H1 (cell line): ENCODE results near the gene AIFM3. TPM values are rescaled to one million over a fixed set of nuclear protein-coding genes. Genes with fewer than 3 reads are reported as not detected.

Experiments
- CTCF ChIA-PET: fragments of 300-600 bp; sonication (Branson Sonifier 250); formaldehyde crosslinking; loops from one replicate; lab custom pipeline; 2021; ENCODE audit not compliant: partially characterized antibody; lab: Charles Lee
- POLR2A ChIA-PET: fragments of 300-600 bp; sonication (Branson Sonifier 250); formaldehyde crosslinking; loops from one replicate; lab custom pipeline; 2021; ENCODE audit warnings: inconsistent platforms; ENCODE audit not compliant: partially characterized antibody; lab: Charles Lee
- DNase-seq, 2 experiments: peaks; one replicate each; pipeline versions ENCODE4 v3.0.0 to v3.0.0-alpha.2; 2010 to 2022; ENCODE audit warnings: low spot score in 2 of 2, low read depth in 1 of 2, mixed read lengths in 1 of 2
- FAIRE-seq: peaks from 2 replicates; lab custom pipeline; 2011; peaks lifted over from hg19 to GRCh38; lab: Jason Lieb, UNC
- H2AFZ ChIP-seq: 2 replicates; pipeline ENCODE4 v1.8.1; 2012; ENCODE audit warnings: low read length, inconsistent platforms
- H2AK5ac ChIP-seq: 2 replicates; pipeline ENCODE4 v1.6.1; 2013; ENCODE audit warnings: low read depth, low read length
- H2BK120ac ChIP-seq: replicated peaks from 2 replicates; pipeline ENCODE3; 2013; ENCODE audit warnings: low read depth, low read length, inconsistent platforms
- H2BK12ac ChIP-seq: 2 replicates; pipeline ENCODE4 v1.6.1; 2013; ENCODE audit warnings: low read depth, low read length
- H2BK15ac ChIP-seq: 2 replicates; pipeline ENCODE4 v1.6.1; 2013; ENCODE audit warnings: low read length
- H2BK20ac ChIP-seq: 2 replicates; pipeline ENCODE4 v1.6.1; 2013; ENCODE audit warnings: low read length
- H2BK5ac ChIP-seq: 2 replicates; pipeline ENCODE4 v1.6.1; 2013; ENCODE audit warnings: low read depth, low read length
- H3K14ac ChIP-seq: 2 replicates; pipeline ENCODE4 v1.6.1; 2013; ENCODE audit warnings: inconsistent platforms; ENCODE audit not compliant: insufficient read length
- H3K18ac ChIP-seq: 2 replicates; pipeline ENCODE4 v1.6.1; 2013; ENCODE audit warnings: low read length; ENCODE audit errors: extremely low read depth
- H3K23ac ChIP-seq: 2 replicates; pipeline ENCODE4 v1.6.1; 2013; ENCODE audit warnings: inconsistent platforms; ENCODE audit not compliant: insufficient read length
- H3K23me2 ChIP-seq: 2 replicates; pipeline ENCODE4 v1.6.1; 2013; ENCODE audit warnings: low read depth, low read length
- H3K27ac ChIP-seq: 2 replicates; pipeline ENCODE4 v1.6.1; 2011; ENCODE audit warnings: low read depth, low read length, inconsistent platforms
- H3K27me3 ChIP-seq, 4 experiments: replicated peaks in 1 of 4; 1 replicate in 1 of 4; 2 replicates in 3 of 4; pipeline versions ENCODE4 v1.6.1 to v1.8.1; 2011 to 2013; ENCODE audit warnings: low read length in 3 of 4, mild to moderate bottlenecking in 3 of 4, inconsistent platforms in 2 of 4, mixed read lengths in 2 of 4, moderate library complexity in 1 of 4; ENCODE audit not compliant: control insufficient read depth in 3 of 4, insufficient read depth in 3 of 4; ENCODE audit errors: extremely low read depth in 1 of 4
- H3K36me3 ChIP-seq, 4 experiments: 2 replicates each; pipeline versions ENCODE4 v1.6.1 to v1.8.1; 2011 to 2013; ENCODE audit warnings: mild to moderate bottlenecking in 4 of 4, low read length in 3 of 4, moderate library complexity in 2 of 4, control low read depth in 1 of 4, inconsistent platforms in 1 of 4; ENCODE audit not compliant: insufficient read depth in 4 of 4, control insufficient read depth in 2 of 4
- H3K4ac ChIP-seq: replicated peaks from 2 replicates; pipeline ENCODE3; 2013; ENCODE audit warnings: low read length, low read depth, mixed read lengths, inconsistent platforms; ENCODE audit not compliant: insufficient read length
- H3K4me1 ChIP-seq, 4 experiments: replicated peaks in 1 of 4; 1 replicate in 1 of 4; 2 replicates in 3 of 4; pipeline versions ENCODE4 v1.6.1 to v1.8.1; 2011 to 2013; ENCODE audit warnings: low read length in 3 of 4, inconsistent platforms in 2 of 4, mixed read lengths in 1 of 4; ENCODE audit not compliant: insufficient read depth in 4 of 4, control insufficient read depth in 3 of 4
- H3K4me2 ChIP-seq, 2 experiments: 2 replicates each; pipeline versions ENCODE4 v1.6.1 to v1.8.1; 2011 to 2013; ENCODE audit warnings: low read depth in 2 of 2, low read length in 2 of 2, control low read depth in 1 of 2, inconsistent platforms in 1 of 2, mild to moderate bottlenecking in 1 of 2; ENCODE audit not compliant: insufficient read depth in 1 of 2
- H3K4me3 ChIP-seq, 4 experiments: fragments of 200-600, 300-600 bp in 1 of 4; sonication (generic), shearing (Covaris generic), sonication (Bioruptor Twin) in 1 of 4; 2 replicates each; pipeline versions ENCODE4 v1.5.1 to v1.8.1; 2011 to 2016; ENCODE audit warnings: low read length in 4 of 4, low read depth in 3 of 4, control low read depth in 2 of 4, inconsistent platforms in 2 of 4, mild to moderate bottlenecking in 2 of 4, mixed read lengths in 1 of 4, moderate library complexity in 1 of 4; ENCODE audit not compliant: insufficient read depth in 2 of 4; ENCODE audit errors: extremely low read depth in 1 of 4
- H3K56ac ChIP-seq: replicated peaks from 2 replicates; pipeline ENCODE3; 2013; ENCODE audit warnings: low read depth, mild to moderate bottlenecking, mixed read lengths, low read length, inconsistent platforms; ENCODE audit not compliant: insufficient read length
- H3K79me1 ChIP-seq: 2 replicates; pipeline ENCODE4 v1.6.1; 2013; ENCODE audit warnings: low read depth, low read length, control low read depth
- H3K79me2 ChIP-seq, 2 experiments: 2 replicates each; pipeline versions ENCODE4 v1.6.1 to v1.8.1; 2012 to 2013; ENCODE audit warnings: low read length in 2 of 2, mild to moderate bottlenecking in 2 of 2, inconsistent platforms in 1 of 2; ENCODE audit not compliant: insufficient read depth in 2 of 2, control insufficient read depth in 1 of 2
- H3K9ac ChIP-seq, 4 experiments: replicated peaks in 1 of 4; 1 replicate in 1 of 4; 2 replicates in 3 of 4; pipeline versions ENCODE4 v1.6.1 to v1.8.1; 2011 to 2013; ENCODE audit warnings: low read depth in 3 of 4, low read length in 3 of 4, control low read depth in 2 of 4, mild to moderate bottlenecking in 2 of 4, moderate library complexity in 2 of 4, inconsistent platforms in 1 of 4; ENCODE audit errors: extremely low read depth in 1 of 4
- H3K9me3 ChIP-seq, 2 experiments: 2 replicates each; pipeline versions ENCODE4 v1.6.1 to v1.8.1; 2012 to 2013; ENCODE audit warnings: mild to moderate bottlenecking in 2 of 2, moderate library complexity in 2 of 2, control low read depth in 1 of 2, inconsistent platforms in 1 of 2, low read depth in 1 of 2, low read length in 1 of 2, mixed read lengths in 1 of 2; ENCODE audit not compliant: insufficient read depth in 2 of 2
- H4K20me1 ChIP-seq, 2 experiments: replicated peaks in 1 of 2; 2 replicates each; pipeline versions ENCODE3 to v1.8.1; 2011 to 2013; ENCODE audit warnings: inconsistent platforms in 2 of 2, low read length in 2 of 2, mild to moderate bottlenecking in 1 of 2; ENCODE audit not compliant: insufficient read depth in 2 of 2, control insufficient read depth in 1 of 2
- H4K5ac ChIP-seq: 2 replicates; pipeline ENCODE4 v1.6.1; 2013; ENCODE audit warnings: low read length, low read depth, mixed read lengths, inconsistent platforms; ENCODE audit not compliant: insufficient read length
- H4K8ac ChIP-seq: 2 replicates; pipeline ENCODE4 v1.8.0; 2013; ENCODE audit warnings: mild to moderate bottlenecking, moderate library complexity, low read length, inconsistent platforms; ENCODE audit not compliant: insufficient read depth; ENCODE audit errors: extremely low read depth
- H4K91ac ChIP-seq: replicated peaks from 2 replicates; pipeline ENCODE3; 2013; ENCODE audit warnings: low read length, mixed read lengths, inconsistent platforms; ENCODE audit not compliant: insufficient read length
- ASH2L ChIP-seq: fragments of 200-600, 300-600 bp; sonication (generic); IDR thresholded peaks from one replicate; pipeline ENCODE4 v1.7.1; 2017; ENCODE audit warnings: low read length
- CHD1 ChIP-seq: IDR thresholded peaks from 2 replicates; pipeline ENCODE4 v1.6.1; 2012; ENCODE audit warnings: low read depth, low read length, improper control_type of control experiment
- CREB1 ChIP-seq: IDR thresholded peaks from 2 replicates; pipeline ENCODE4 v1.6.1; 2012; ENCODE audit warnings: inconsistent platforms
- GABPA ChIP-seq: IDR thresholded peaks from 2 replicates; pipeline ENCODE4 v1.6.1; 2011; ENCODE audit warnings: mild to moderate bottlenecking, low read length, moderate library complexity, borderline replicate concordance; ENCODE audit not compliant: insufficient read depth
- KDM4A ChIP-seq: IDR thresholded peaks from one replicate; pipeline ENCODE4 v1.7.1; 2012; ENCODE audit warnings: low read depth, mild to moderate bottlenecking, moderate library complexity, low read length, inconsistent platforms; ENCODE audit not compliant: severe bottlenecking
- POLR2A ChIP-seq, 2 experiments: IDR thresholded peaks; 1 replicate in 1 of 2; 2 replicates in 1 of 2; pipeline ENCODE4 v1.6.1; 2011; ENCODE audit warnings: low read depth in 2 of 2, low read length in 2 of 2, mild to moderate bottlenecking in 2 of 2; ENCODE audit errors: control extremely low read depth in 1 of 2
- POU5F1 ChIP-seq: IDR thresholded peaks from 2 replicates; pipeline ENCODE4 v1.6.1; 2011; ENCODE audit warnings: low read depth, mild to moderate bottlenecking, low read length, moderate library complexity
- RBBP5 ChIP-seq: IDR thresholded peaks from 2 replicates; pipeline ENCODE4 v1.7.1; 2012; ENCODE audit warnings: low read depth, mild to moderate bottlenecking, inconsistent platforms, low read length, moderate library complexity, borderline replicate concordance
- SP2 ChIP-seq: IDR thresholded peaks from 2 replicates; pipeline ENCODE4 v1.6.1; 2012; ENCODE audit warnings: mild to moderate bottlenecking, low read length, inconsistent platforms
- TAF1 ChIP-seq: IDR thresholded peaks from 2 replicates; pipeline ENCODE4 v1.6.1; 2011; ENCODE audit warnings: mild to moderate bottlenecking, low read depth, low read length
- WGBS, 2 experiments: shearing (Covaris generic) in 1 of 2; methylation state at CpG; one replicate each; pipeline versions ENCODE4 v1.1.6 to v1.1.7; 2013 to 2015; ENCODE audit warnings: low lambda C conversion rate in 2 of 2, mixed read lengths in 2 of 2, inconsistent platforms in 1 of 2, low coverage in 1 of 2, missing lambda C conversion rate in 1 of 2; ENCODE audit not compliant: insufficient replicate concordance in 2 of 2, insufficient coverage in 1 of 2, insufficient read length in 1 of 2; ENCODE audit errors: extremely low coverage in 1 of 2, missing lambda C conversion rate in 1 of 2; 5-methylcytosine and 5-hydroxymethylcytosine counted together
- polyA plus RNA-seq, 7 experiments: library from polyadenylated mRNA; depleted of rRNA in 3 of 7; stranded (reverse) in 5 of 7; unstranded in 2 of 7; fragments of >200 nt in 5 of 7; fragments of 200-250 nt in 2 of 7; gene quantifications; 1 replicate in 5 of 7; 2 replicates in 1 of 7; 4 replicates in 1 of 7; pipeline versions ENCODE4 v1.2.1 to v1.2.3, GENCODE V29; 2011 to 2013; ENCODE audit warnings: missing spikeins in 2 of 7, mixed read lengths in 2 of 7
- total RNA-seq: library from RNA; stranded (reverse); fragmentation: NEBNext Ultra II Directional; extraction: Animal tissue kit (Norgen Biotek cat#: 25700); gene quantifications from 2 replicates; pipeline ENCODE4 v1.2.1, GENCODE V29; 2021
- TF ChIP-seq, protein P1 (sequence below): IDR thresholded peaks from 2 replicates; pipeline ENCODE4 v1.6.1; 2012; ENCODE audit warnings: low read length, inconsistent platforms

AIFM3 gene
- total and polyA plus RNA-seq, 2 of the 8 experiments (the other 6 are each of a cell fraction or from before 2014, with no cell fraction given), result 0.86 to 1.4 TPM

DNA sequence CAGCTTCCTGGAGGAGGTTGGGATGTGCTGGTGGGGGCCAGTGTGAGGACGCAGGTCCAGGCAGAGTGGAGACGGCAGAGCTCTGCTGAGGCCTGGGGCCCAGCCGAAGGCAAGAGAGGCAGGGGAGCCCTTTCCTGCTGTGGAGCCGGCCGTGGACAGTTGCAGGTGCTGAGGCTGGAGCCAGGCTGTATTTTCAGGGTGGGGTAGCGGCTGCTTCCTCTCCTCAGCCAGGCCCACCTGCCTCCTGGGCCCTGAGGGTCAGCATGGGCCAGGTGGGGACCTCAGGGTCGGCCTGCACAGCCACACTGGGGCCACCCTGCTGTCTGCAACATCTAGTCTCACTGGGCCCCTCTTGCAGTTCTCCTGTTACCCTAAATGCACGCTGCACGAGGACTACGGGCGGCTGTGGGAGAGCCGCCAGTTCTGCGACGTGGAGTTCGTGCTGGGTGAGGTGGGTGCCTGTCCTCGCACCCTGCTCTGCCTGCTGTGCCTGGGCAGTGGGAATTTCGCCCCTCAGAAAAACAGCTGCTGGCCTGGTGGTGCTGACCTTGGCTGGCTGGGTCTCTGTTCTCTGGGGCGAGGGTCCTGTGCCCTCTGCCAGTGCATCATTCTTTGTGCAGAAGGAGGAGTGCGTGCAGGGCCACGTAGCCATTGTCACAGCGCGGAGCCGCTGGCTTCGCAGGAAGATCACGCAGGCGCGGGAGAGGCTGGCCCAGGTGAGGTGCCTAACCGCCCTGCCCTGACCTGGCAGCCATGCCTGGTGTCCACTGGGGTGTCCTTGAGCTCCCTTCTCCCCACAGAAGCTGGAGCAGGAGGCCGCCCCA, 26.5 kb downstream of the AIFM3 start:
- POLR2A ChIA-PET, result interaction anchor here (0.5 kb wide), 1 partner anchor 92 kb away, joined by 4 read pairs; no protein-coding TSS in a partner anchor
- no peak for DNase-seq
- TF ChIP-seq GABPA (no peak), TAF1 (no peak), ASH2L (no peak), POLR2A (IDR thresholded peaks at IDR 0.05; ENCODE audit: control extremely low read depth in 1 of 2, low read depth in 2 of 2, low read length in 2 of 2) (no peak), CHD1 (no peak), POU5F1 (no peak), SP2 (no peak), RBBP5 (no peak), KDM4A (no peak), CREB1 (no peak)
- TF ChIP-seq, protein P1, sequence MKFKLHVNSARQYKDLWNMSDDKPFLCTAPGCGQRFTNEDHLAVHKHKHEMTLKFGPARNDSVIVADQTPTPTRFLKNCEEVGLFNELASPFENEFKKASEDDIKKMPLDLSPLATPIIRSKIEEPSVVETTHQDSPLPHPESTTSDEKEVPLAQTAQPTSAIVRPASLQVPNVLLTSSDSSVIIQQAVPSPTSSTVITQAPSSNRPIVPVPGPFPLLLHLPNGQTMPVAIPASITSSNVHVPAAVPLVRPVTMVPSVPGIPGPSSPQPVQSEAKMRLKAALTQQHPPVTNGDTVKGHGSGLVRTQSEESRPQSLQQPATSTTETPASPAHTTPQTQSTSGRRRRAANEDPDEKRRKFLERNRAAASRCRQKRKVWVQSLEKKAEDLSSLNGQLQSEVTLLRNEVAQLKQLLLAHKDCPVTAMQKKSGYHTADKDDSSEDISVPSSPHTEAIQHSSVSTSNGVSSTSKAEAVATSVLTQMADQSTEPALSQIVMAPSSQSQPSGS, result no peak

More for the DNA sequence above, 26.5 kb downstream of the AIFM3 start:
- Histone ChIP-seq H3K4me3 (no peak overlapping the region), H3K27me3 (no peaks in the 10 kb centered on the region), H4K91ac (no peak overlapping the region), H3K4me2 (no peak overlapping the region), H3K9ac (no peak overlapping the region), H3K18ac (no peak overlapping the region), H3K56ac (no peak overlapping the region), H4K8ac (no peak overlapping the region), H3K36me3 (peaks cover 0 to 10% (median 3%) of the 10 kb centered on the region in 4 experiments; a peak in 4 of 8 replicates), H3K4me1 (no peaks in the 10 kb centered on the region; a peak in 1 of 7 replicates), H3K23ac (no peak overlapping the region), H2BK120ac (no peak overlapping the region), H2AK5ac (no peak overlapping the region), H2BK20ac (no peak overlapping the region), H3K27ac (no peak overlapping the region), H2AFZ (no peak overlapping the region), H2BK12ac (no peak overlapping the region), H3K14ac (no peak overlapping the region), H3K4ac (no peak overlapping the region), H3K79me2 (no peaks in the 10 kb centered on the region), H2BK5ac (no peak overlapping the region), H2BK15ac (no peak overlapping the region), H4K5ac (no peak overlapping the region), H4K20me1 (peaks cover 0 to 14% of the 10 kb centered on the region in 2 experiments), H3K9me3 (no peaks in the 10 kb centered on the region), H3K23me2 (no peaks in the 10 kb centered on the region), H3K79me1 (no peaks in the 10 kb centered on the region)
- no peak for FAIRE-seq
- WGBS, 2 experiments, result 94% methylated on average over 20 of the region's 29 CpGs; no CpG with 5 or more reads in 1 of the 2 experiments
- CTCF ChIA-PET, result interaction anchor here (1.2 to 1.7 kb wide), 2 partner anchors 9 to 21 kb away, joined by 4 read pairs; no protein-coding TSS in a partner anchor
